CD4-positive, alpha-beta T cell treated with Interleukin-6 for 4 hours (primary cell): ENCODE measurements around the gene CD244.
"Not testable (repeated sequence)": the region's sequence is repeated elsewhere in the genome, so short reads cannot be mapped to it uniquely, and the experiment has no call there.

Experiments used
- DNase-seq: peaks from one replicate; pipeline ENCODE4 v3.0.0-alpha.2; 2020; ENCODE audit warnings: mixed read lengths

CD244 gene

DNA sequence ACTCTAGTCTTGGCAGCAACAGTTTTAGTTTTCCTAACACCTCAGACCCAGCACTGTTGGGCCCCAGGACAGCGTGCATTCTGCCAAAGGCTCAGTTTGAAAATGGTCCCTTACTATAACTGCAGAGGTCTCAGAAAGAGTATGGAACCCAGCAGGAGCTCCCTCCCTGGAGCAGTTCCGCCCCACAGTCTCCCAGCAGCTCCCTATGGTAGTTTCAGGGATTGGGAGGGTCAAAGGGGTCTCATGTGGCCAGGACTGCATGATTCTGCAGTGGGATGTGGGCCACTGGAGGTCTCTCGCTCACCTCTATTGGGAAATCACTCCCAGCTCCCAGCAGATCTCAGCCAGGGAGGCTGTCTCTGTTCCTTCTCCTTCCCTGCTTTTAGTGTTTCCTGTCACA, 54.4 kb downstream of the CD244 start:
- no peak for DNase-seq

DNA sequence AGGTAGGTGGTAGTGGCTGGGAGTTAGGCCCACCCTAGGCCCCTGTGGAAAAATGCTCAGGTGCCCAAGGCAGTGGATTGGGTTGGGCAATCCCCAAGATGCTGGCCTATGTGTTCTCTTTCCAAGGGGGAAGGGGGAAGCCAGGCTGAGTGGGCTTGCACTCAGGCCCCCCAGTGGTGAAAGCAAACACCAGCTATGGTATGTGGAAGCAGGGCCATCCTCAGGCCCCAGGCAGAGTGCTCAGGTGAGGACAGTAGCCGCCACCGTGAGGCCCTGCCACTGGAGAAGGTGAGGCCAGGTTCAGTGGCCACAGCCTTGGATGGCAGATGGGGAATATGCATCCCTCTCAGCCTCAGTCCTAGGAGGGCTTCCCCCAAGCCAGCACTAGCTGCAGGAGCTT, 54.9 kb downstream of the CD244 start:
- no peak for DNase-seq

DNA sequence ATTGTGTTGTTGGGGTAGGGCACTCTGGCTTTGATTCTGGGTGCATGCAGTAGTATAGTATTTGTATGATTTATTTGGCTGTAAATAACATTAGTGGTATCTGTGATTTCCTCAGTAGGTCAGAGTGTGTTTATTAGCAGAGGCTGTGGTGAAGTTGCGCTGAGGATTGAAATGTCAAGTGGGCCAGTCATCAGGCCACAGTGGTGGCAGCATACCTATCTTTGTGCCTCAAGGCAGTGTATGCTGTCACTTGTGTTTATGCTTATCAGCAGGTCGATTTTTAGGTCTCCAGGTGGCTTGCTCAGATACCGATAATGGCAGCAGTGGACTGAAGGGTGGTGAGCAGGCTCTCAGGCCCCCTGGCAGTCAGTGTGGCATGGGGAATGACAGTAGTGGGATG, 55.4 kb downstream of the CD244 start:
- DNase-seq: no peak

DNA sequence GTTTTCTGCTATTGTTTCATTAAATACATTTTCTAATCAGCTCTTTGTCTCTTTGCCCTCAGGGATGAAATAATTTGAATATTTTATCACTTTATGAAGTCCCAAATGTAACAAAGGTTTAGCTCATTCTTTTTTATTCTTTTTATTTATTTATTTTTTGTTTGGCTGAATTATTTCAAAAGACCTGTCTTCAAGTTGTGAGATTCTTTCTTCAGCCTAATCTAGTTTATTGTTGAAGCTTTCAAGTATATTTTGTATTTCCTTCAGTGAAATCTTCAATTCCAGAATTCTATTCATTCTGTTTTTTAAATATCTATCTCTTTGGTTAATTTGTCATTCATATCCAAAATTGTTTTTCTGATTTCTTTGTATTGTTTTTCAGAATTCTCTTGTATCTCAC, 55.9 kb downstream of the CD244 start:
- no peak for DNase-seq

DNA sequence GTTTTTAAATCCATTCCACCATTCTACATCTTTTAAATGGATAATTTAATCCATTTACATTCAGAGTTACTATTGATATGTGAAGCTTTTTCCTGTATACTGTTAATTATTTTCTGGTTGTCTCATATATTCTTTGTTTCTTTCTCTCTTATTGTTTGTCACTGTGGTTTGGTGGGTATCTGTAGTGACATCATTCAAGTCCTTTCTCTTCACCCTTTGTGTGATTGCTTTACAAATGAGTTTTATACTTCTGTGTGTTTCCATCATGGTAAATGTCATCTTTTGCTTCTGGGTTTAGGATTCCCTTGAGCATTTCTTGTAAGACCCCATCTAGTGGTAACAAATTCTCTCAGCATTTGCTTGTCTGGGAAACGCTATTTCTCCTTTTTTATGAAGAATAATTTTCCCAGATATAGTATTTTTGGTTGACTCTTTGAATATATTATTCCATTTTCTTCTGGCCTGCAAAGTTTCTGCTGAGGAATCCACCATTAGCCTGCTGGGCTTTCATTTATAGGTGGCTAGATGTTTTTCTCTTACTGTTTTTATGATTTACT, 56.5 kb downstream of the CD244 start:
- DNase-seq: no peak

DNA sequence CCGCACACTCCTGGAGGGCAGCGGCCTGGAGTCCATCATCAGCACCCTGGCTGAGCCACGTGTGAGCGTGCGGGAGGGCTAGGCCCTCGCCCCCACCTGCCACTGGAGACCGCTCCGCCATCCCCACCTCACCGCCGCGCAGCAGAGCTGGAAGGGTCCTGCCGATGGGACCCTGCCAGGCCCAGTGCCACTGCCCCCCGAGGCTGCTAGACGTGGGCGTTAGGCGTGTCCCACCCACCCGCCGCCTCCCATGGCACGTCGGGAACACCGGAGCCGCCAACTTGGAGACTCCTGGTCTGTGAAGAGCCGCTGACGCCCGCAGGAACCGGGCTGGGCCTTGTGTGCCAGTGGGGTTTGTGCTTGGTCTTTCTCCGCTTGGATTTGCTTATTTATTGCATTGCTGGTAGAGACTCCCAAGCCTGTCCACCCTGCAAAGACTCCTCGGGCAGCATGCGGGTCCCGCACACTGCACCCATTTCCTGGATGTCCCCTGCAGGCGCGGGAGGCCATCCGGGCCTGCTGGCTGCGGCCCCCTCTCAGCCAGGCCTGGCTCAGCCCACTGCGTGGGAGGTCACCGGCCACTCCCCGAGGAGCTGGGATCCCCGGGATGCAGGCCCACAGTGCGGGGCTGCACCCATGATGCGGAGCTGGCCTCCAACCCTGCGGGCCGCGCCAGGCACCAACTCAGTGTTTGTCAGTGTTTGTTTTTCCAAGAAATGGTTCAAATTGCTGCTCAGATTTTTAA, 60.7 kb downstream of the CD244 start:
- no peak for DNase-seq

DNA sequence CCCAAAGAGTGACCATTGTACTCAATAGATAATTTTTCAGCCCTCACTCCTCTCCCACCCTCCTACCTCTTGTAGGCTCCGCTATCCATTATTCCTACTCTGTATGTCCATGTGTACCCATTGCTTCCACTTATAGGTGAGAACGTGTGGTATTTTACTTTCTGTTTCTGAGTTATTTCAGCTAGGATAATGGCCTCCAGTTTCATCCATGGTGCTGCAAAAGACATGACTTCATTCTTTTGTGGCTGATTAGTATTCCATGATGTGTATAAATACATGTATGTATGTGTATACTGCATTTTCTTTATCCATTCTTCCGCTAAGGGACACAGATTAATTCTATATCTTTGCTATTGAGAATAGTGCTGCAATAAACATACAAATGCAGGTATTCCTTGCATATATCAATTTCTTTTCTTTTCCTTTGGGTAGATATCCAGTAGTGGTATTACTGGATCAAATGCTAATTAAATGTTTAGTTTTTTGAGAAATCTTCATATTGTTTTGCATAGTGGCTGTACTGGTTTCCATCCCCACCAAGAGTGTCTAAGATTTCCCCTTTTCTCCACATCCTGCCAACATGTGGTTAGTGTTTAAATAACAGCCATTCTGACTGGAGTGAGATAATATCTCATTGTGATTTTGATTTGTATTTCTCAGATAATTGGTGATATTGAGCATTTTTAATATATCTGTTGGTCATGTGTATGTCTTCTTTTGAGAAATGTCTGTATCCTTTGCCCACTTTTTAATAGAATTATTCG, 61.9 kb downstream of the CD244 start:
- peak; percentile 26 for DNase-seq

DNA sequence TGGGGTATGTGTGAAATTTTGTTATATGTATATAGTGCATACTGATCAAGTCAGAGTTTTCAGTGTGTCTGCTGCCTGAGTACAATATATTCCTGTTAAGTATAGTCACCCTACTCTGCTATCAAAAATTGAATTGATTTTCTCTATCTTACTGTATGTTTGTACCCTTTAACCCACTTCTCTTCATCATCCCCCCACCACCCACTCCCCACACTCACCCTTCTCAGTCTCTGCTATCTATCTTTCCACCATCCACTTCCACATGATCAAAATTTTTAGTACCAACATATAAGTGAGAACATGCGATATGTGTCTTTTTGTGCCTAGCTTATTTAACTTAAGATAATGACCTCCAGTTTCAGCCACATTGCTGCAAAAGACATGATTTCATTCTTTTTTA, 62.5 kb downstream of the CD244 start:
- no peak for DNase-seq

DNA sequence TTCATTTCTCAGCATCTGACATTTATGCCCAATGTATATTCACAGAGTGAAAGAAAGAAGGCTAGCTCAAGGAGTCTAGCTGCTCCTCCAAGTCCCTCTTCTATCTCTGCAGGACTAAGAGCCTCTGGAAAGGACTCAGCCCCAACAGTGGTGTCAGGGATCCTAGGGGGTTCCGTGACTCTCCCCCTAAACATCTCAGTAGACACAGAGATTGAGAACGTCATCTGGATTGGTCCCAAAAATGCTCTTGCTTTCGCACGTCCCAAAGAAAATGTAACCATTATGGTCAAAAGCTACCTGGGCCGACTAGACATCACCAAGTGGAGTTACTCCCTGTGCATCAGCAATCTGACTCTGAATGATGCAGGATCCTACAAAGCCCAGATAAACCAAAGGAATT, 63.0 kb downstream of the CD244 start:
- no peak for DNase-seq

DNA sequence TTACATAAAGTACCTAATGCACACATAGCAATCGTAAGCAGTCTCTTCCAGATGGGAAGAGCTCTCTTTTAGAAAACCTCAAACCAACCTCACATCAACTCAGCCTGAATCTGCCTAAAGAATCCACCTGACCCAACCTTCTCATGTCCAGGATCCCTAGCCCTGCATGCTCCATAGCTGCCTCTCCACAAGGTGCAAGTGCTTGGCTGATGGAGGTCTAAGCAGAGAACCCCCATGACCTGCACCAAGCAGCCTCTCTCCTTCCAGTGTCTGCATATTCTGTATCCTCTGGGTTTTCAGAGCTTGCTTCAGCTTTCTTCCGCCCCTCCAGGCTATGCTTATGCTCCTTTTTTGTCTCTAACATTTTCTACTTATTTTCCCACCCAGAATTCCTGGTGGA, 64.2 kb downstream of the CD244 start:
- no peak for DNase-seq

DNA sequence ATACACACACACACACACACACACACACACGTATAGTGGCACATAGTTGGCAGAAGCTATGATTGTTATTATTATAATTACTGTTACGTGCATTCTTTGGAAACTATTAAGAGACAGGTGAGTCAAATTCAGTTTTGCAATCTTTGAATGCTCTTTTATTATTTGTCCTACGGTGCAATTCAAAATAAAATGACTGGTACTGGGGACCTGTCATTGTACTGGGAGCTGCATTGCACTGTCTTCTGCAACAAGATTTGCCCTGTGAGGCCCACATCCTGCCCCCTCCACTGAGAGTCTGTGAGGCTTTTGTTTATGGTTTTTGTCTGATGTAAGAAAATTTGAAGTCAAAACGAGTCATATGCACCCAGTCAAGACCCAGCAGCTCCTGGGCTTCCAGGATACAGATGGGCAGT, 64.8 kb downstream of the CD244 start:
- peak; percentile 82 for DNase-seq

DNA sequence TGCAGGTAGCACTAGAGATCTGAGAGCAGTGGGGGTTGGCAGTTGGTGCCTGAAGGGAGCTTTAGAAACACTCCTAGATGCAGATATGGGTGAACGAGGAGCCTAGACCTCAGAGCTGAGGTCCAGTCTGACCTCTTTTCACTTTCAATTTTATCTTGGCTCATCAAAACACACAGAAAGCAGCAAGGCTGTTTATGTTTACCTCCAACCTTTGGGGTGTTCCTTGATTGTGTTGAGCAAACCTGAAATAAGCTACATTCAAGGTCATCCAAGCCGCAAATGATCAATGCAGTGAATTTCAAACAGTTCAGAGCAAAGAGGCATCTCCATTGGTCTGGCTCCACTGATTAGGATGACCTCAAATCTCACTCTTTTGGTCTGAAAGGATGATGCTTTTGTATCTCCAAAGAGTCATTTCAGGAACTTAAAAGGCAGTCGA, 65.4 kb downstream of the CD244 start:
- DNase-seq: peak; percentile 27

DNA sequence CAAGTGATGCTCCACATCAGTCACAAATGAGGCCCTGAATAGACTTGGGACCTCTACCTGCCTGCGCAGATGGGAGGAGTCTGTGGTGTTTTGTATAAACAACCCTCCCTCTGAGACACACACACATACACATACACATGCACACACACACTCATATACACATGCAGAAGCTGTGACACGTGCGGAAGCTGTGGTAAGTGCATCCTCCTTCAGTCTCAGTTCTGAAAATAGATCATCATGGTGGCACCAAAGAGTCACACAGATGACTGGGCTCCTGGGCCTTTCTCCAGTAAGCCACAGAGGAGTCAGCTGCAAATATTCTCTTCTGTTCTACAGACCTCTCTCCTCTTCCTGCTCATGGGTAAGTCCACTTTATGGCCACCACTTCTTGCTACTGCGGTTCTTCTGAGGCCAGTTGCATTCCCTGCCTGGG, 66.7 kb downstream of the CD244 start, which contains the start of gene LY9:
Gene LY9 (plus strand): TSS at position 224 of the 433 bp plus-strand sequence. CDS start 14 bp downstream, at position 238.
- DNase-seq: peak; percentile 84

DNA sequence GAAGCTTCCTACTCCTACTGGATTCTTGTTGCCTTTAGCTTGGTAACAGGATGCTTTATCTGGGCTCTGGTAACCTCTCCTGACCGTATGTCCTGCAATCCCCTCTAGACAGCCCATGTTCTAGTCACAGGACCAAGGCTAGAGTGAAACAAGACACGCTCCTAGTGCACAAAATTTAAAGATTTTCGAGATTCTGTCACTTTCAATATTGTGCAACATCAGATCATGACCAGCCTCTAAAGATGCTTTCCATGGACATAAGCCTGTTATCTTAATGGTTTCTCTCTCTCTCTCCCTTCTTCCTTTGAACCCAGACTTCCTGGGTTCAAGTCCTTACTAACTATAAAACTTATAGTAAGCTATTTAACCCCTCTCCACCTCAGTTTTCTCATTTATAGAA, 68.3 kb downstream of the CD244 start:
- no peak for DNase-seq

DNA sequence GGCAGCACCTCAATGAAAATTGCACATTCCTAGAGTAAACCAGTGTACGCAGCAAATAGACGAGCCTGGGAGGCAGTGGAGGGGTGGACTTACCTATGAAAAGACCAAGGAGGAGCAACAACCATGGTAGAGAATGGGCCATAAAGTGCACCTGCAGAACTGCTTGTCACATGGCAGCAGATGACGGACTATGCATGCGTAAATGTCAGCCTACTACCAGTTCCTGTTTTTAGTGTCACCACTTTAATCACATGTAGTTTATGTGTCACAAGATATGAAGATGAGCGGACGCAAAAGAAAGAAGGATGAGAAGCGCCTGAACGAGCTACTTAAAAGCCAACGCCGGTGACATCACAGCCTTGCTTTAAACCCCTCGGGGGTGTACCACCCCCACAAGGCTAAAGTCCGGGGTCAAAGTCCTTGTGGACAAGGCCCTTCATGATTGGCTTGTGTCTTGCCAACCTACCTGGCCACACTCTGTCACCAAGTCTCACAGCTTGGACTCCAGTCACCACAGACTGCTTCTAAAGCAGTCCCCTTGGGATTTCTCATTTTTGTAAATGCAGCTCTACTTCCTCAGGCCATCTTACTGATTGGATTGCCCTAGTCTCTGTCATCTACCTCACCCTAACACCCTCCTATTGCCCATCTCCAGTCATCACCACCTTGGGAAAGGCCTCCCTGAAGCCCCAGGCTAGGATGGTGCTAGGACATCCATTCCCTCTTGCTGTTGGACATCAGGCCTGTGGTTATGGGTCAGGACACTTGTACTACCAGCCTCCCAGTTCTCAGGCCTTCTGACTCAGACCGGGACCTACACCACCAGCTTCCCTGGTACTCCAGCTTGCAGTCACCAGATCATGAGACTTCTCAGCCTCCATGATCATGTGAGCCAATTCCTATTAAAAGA, 72.7 kb downstream of the CD244 start:
- DNase-seq: no peak

DNA sequence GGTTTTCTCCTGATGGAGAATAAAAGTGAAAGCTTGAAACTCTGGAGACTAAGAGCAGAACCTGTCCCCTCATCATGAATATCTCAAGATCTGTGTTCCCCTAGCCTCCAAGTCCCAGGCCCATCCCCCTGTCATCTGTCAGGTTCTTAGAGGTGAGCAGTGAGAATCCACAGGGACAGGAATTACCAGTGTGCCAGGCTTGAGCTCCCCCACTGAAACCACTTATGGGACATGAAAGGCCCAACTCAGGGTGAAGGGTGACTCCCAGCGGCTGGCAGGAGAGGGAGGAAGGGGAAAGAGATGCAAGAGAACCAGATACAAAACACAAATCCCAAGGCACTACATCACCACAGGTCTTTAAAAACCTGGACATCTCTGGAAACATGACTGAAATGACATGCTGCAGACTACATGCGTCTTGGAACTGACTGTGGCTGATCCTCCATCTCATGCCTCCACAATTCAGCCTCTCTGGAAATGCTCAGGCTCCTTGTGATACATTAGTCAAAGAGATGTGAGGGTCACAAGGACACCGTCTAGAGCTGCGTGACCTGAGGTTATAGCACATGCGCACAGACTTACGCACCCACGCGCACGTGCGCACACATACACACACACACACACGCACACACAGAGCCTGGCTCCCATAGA, 73.5 kb downstream of the CD244 start:
- no peak for DNase-seq

DNA sequence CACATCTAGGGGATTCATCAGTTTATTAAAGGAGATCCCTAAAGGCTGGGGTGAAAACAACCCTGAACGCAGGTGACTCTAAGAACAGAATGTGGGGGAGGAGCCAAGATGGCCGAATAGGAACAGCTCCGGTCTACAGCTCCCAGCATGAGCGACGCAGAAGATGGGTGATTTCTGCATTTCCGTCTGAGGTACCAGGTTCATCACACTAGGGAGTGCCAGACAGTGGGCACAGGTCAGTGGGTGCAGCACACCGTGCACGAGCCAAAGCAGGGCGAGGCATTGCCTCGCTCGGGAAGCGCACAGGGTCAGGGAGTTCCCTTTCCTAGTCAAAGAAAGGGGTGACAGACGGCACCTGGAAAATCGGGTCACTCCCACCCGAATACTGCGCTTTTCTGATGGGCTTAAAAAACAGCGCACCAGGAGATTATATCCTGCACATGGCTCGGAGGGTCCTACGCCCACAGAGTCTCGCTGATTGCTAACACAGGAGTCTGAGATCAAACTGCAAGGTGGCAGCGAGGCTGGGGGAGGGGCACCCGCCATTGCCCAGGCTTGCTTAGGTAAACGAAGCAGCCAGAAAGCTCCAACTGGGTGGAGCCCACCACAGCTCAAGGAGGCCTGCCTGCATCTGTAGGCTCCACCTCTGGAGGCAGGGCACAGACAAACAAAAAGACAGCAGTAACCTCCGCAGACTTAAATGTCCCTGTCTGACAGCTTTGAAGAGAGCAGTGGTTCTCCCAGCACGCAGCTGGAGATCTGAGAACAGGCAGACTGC, 79.5 kb downstream of the CD244 start:
- not testable (repeated sequence) for DNase-seq

DNA sequence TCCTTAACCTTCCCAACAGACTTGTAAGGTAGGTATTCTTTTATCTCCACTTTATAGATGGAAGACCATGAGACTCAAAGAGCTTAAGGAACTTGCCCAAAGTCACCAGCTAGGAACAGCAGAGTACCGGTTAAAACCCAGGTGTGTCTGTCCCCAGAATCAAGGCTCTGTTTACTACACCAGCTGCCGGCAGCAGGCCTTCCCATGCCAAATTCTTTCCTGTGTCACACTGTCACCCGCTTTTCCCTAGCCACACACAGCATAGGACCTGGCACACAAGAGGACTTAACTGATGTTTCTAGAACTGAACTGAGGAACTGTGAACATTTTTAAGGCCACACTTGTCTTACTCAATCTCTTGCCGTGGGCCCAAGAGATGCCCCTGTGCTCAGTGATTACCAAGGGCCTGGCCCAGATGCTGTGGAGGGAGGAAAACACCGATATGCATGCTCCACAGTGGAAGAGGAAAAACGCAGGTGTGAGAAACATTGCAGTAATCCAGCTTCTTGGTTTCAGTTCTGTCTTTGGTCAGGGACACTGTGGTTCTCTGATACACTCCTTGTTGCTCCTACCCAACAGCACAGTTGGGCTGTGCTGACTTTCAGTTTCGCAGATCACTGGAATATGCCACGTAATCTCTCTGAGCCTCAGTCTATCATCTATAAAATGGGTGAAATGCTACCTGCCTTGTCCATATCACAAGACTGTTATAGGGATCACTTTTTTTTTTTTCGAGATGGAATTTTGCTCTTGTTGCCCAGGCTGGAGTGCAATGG, 80.6 kb downstream of the CD244 start:
- DNase-seq: no peak

DNA sequence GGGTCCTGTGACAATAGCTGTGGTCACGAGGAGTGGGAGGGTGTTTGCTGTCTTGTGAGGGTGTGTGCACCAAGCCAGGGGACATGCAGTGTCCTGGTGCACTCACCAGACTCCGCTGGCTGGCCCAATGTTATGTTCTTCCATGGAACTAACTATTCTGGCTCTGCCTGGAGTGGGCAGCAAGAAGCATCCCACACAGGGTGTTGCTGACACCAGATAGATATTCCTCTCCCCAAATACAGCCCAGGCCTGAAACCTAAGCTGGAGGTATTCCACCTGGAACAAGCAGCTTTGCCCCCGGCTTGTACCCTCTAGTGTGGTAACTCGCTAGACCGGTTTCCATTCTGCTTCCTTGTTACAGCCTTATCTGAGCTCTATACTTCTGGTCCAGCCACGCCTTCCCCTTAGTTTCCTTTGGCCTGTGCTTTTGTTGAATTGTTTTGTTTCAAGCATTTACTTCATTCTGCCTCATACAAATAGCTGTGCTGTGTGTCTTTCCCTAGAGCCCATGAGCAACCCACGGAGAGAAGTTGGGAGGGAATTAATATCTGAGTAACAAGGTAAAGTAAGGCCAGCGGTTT, 81.4 kb downstream of the CD244 start:
- DNase-seq: no peak

DNA sequence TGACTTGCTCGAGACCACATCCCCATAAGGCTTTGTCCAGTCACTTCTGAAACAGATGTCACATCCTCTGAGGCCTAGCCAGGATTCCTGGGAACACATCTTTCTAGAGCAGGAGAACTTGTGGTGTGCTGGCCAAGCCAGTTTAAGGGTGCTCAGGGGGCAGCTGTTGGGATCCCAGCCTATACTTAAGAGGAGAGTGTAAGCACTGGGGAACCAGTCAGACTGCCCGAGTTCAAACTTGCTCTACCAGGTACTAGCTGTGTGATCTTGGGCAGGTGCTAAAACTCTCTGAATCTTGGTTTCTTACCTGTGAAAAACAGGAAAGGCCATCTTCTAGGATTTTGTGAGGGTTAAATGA, 82.3 kb downstream of the CD244 start:
- no peak for DNase-seq
